ENCODE data around the gene SH3RF3.

Gene SH3RF3

DNA sequence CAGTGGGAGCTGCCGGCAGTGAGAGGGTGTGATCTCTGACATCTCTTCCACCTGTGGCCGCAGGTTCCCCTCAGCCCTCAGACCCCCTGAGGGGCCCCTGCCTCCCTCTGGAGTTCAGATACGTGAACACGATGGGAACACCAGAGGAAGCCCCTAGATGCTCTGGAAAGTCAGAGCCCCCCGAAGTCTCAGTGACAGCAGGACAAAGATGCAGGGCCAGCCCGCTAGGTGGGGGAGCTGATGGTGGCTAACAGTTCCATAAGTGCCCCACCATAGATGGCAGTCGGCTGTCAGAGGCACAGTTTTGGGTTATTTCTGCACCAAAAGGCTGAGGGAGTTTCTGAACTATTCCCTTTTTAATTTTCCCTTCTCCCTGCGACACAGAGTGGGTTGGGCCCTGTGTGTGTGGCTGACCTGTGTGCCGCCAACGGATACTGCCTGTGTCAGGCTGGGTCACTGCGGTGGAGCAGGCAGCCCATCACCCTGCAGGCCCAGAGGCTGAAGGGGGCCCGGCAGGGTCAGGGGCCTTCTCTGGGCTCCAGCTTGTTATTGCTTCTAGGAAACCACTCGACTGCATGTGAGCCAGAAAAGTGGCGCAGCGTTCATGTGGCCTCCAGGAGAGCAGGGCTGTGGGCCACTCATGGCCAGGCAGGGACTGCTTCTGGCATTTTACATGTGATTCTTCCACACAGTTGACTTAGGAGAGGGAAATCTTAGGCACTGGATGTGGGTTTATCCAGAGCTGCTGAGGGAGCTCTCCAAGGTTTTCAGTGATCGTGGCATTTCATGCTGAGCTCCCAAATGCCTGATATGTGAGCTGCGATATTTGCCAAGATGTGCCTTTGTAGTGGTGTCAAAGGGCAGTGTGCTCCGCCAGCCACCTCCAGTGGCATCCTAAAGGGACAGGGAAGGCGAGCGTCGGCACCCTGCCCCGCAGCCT is 225.1 kb downstream of the SH3RF3 start:
- DNase-seq (ENCODE audit: low spot score) = no peak

DNA sequence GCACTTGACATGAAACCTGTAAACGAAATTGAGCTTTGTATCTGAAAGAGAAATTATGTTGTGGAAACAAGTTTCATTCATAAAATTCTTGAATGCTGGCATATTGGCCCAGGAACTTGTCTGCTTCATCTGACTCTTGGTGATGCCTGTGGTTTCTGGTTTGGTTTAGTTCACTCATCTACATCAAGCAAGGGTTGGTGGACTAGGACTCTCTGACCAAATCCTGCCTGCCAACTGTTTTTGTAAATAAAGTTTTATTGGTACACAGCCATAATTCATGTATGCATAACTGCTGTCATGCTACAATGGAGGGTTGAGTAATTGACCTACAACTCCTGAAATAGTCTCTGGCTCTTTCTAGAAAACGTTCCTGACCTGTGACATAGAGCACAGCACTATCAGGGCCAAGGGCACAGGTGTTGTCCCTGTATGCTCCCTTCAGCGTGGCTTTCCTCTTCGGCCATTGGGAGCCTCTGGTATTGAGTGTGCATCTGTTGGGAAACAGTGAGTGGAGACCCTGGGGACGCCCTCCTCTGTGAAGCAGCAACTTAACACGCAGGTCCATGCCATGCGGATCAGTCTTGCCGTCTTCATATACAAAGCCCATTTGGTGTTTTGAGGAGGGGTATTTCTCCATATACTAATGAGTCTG is 226.3 kb downstream of the SH3RF3 start:
- no peak for DNase-seq (ENCODE audit: low spot score)

DNA sequence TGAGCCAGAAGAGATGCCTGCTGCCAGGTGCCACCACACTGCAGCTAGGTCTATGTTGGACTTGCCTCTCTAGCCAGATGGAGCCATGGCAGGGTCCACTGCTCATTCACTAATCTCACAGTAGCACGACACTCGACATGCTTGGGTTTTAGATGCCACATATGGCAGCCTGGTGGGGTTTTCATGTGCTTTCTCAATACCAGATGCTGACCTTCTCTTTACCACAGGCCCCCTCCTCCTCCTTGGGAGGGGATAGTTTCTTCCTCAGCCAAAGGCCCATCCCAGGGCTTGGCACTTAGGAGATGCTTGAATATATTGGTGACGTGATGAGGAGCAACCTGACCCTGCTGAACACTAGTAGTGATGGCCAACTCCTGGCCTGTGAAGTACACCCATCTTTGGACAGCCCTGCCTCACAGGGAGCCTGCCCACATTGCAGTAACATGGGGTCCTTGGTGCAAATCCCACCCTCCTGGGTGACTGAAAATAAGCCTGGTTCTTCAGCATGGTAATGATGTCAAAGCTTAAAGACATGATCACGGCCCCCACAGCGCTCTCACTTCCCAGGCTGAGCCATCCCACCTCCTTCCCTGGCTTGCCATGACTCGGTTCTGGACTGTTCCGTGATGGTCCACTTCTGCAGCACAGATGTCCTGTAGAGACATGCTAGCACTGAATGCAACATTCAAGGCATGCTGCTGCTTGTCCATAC is 227.5 kb downstream of the SH3RF3 start:
- no peak for DNase-seq (ENCODE audit: low spot score)

DNA sequence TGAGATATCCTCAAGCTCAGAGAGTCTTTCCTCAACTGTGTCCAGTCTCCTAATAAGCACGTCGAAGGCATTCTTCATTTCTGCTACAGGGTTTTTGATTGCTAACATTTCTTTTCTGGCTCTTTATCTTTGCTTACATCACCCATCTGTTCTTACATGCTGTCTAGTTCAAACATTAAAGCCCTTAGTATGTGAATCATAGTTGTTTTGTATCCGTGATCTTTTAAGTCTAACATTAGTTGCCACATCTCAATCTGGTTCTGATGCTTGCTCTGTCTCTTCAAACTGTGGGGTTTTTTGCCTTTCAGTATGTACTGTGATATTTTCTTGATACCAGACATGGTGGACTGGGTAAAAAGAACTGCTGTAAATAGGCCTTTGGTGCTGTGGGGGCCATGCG is 235.2 kb downstream of the SH3RF3 start:
- DNase-seq (ENCODE audit: low spot score) = no peak

DNA sequence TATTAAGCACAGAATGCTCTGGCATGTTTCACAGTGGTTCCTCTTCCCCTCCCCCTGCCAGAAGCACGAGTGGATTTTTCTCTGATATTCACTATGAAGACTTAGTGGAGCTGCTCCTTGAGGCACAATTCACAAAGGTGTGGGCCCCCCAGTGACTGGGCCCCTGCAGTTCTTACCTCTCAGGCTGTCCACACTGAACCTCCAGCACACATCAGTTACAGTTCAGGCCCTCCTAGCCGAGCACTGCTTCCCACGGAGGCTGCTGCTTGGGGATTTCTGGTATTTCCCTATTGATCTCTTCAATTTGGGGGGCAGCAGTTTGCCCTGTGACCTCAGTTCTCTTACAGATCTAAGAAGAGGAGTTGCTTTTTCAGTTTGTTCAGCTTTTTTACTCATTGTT is 236.1 kb downstream of the SH3RF3 start:
- DNase-seq (ENCODE audit: low spot score) = no peak

DNA sequence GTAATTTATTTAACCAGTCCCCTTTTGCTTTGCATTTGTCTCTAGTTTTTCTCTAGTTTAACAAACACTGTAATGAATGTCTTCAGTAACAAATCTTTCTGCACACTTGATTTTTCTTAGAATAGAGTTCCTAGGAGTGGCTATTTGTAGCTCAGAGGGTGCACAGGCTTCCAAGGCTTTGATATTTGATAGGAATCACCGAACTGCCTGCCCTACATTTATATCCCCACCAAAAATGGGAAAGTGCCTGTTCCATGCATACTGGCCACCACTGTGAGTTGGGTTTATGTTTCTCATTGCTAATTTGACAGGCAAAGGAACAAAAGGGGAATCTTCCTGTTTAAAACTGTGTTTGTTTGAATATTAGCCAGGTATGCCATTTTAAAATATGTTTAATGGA is 238.7 kb downstream of the SH3RF3 start:
- no peak for DNase-seq (ENCODE audit: low spot score)

DNA sequence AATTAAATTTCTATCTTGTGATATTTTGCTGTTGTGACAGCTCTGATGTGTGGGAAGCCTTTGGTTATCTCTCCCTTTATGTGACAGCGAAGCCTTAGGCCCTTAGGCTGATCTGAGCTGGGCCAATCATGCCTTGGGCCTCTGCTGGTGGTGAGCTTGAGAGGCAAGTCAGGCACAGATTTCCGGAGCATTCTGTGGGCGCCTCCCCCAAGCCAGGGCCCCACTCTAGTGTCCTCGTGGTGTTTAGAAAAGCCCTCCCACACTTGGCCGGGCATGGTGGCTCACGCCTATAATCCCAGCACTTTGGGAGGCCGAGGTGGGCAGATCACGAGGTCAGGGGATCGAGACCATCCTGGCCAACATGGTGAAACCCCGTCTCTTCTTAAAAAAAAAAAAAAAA is 239.8 kb downstream of the SH3RF3 start:
- no peak for DNase-seq (ENCODE audit: low spot score)

DNA sequence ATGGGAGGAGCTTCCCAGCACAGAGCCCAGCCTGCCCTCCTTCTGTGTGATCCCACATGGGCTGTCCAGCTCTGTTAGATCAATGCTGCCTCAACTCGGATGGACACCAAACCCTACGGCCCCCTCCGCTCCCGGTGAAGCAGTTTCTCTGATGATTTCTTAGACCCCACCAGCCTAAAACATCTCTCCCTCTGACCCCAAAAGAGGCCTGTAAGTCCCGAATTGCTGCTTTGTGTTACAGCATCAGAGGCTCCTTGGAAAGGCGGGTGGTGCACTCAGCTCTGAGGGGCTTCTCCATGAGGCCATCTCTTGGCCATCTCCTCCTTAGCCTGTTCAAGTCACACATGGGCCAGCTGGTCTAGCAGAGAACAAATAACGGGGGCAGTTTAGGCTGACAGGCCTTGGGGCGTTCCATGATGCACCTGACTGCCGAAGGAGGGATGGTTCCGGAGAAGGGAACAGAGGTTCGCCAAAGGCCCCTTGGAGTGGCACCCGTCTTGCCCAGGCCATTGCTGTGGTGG is 240.7 kb downstream of the SH3RF3 start:
- no peak for DNase-seq (ENCODE audit: low spot score)

DNA sequence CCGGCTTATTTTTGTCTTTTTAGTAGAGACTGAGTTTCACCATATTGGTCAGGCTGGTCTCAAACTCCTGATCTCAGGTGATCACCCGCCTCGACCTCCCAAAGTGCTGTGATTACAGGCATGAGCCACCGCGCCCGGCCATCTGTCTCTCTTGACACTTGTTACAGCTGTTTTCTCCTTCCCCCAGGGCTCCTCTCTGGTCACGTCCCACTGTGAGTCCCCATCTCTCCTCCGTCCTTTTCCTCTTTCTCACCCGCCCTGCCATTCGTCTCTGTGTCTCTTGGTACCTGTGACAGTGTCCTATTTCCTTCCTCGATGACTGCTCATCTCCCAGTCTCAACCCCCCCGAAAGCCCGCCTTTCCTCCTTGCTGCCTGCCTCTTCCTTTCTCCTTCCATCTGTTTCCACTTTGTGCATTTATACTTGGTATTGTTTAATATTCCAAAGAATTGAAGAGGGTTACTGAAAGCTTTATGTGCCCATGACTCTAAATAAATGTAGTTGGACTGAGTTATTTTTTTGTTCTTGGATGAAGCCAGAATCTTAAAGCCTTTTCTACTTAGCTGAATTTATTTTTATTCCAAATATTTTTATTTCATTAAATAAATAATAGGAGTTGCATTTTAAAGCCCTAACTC is 241.5 kb downstream of the SH3RF3 start:
- no peak for DNase-seq (ENCODE audit: low spot score)

DNA sequence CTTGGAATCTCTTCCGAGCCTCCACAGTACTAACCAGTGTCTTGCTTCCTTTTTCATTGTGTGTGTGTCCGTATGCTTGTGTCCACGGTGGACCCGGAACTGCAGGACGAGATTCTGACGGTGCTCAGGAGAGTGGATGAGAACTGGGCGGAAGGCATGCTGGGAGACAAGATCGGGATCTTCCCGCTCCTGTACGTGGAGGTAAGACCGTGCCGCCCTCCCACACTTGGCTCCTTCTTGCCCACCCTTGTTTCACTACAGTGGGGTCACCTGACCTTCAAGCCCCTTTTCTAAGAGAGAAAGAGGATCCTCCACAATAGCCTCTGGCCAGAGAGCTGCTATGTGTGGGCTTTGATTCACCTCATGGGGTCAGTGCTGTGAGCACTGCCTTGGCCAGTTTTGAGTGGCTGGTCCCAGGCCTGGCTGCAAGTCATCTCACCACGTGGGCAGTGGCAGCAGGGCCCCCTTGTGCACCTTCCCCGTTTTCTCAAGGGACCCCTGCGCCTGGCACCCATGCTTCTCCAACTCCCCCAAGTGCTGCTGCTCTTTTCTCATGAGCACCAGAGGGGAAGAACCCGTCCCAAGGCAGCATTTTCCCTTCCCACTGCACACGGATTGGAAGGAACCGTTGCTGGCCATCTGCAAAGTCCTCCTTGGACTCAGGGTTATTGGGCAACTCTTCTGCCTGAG is 242.6 kb downstream of the SH3RF3 start:
- no peak for DNase-seq (ENCODE audit: low spot score)

DNA sequence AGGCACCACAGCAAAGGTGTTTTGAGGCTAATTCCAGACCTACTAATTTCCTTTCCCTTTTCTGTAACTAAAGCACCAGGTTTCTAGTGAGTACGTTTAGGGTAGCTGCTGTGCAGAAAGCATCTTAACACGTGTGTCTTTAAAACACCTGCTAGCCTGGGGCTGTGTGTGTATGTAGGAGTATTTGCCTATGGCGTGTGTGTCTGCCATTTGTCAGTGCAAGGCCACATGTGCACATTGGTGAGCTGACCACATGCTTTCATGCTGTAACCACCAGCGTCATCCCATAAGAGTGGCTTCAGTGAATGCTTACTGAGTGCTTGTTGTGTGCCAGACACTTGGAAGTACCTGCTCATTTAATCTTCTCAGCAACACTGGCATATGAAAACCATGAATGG is 243.2 kb downstream of the SH3RF3 start:
- no peak for DNase-seq (ENCODE audit: low spot score)

DNA sequence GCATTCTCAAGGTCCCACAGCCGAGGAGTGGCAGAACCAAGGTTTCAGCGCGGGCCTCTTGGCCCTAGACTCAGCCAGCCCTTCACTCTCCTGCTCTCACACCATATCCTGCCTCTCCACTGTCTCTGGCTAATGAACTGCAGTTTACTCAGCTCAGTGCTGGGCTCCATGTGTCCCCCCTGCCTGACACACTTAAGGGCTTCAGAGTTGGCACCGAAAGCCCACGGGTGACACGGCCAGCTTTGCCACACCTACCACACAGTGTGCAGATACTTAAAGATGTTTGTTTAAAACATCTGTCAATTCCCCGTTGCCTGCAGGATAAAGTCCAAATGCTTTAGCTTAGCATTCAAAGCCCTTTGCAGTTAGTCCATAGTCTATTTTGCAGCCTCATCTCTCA is 243.6 kb downstream of the SH3RF3 start:
- DNase-seq (ENCODE audit: low spot score) = no peak

DNA sequence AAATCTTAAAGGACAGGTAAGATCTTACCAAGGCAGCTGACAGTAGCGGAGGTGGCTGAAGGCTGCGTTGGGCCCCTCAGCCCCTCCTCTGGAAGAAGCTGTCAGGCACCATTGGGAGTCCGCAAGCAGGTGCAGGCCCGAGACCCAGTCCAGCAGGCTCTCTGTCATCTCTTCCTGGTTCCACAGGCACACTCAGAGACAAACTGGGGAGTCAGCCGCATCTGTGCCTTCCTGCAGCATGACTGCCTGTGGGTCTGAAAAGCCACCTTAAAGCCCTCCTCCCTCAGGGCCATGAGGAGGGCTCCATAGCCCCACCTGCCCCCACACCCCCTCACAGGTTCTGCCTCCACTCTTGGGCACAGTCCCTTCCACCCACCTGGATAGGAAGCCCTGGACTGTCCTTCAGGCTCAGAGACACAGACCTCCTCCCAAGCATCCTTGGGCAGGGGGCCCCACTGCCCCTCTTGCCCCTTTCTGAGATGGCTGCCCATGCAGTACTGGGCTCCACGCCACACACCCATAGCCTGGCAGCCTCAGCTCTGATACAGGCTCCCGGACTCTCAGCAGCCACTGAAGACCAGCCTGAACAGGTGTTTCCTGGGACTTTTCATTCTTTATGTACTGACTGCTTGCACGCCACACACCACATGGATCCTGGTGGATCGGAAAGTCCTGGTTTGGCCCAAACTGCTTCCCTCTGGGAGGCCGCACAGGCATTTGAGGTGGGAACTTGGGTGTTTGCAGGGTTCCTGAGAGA is 245.0 kb downstream of the SH3RF3 start:
- DNase-seq (ENCODE audit: low spot score) = no peak

DNA sequence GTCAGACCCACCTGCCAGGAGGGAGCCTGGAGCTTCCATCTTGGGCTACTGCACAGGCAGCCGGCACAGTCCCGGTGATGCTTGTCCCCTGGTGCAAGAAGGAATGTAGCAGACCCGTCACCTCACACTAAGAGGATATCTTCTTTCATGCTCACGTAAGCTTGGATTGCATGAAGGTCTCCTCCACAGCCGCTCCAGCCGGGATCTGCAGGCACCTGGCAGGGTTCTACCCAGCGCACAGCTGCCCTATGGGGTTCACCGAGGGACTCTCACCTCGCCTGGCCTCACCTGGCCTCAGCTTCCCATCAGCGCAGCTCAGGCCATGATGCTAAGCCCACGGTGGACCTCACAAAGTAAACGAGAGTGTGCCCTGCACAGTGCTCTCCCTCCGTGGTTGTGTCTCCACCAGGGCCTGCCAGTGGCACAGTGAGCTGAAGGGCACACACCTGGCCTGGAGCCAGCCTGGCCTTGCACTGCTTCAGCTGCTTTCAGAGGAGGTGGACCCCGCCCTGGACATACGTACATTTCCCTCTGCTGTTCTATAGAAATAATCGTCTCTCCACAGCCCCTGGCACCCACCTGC is 245.6 kb downstream of the SH3RF3 start:
- DNase-seq (ENCODE audit: low spot score) = no peak

DNA sequence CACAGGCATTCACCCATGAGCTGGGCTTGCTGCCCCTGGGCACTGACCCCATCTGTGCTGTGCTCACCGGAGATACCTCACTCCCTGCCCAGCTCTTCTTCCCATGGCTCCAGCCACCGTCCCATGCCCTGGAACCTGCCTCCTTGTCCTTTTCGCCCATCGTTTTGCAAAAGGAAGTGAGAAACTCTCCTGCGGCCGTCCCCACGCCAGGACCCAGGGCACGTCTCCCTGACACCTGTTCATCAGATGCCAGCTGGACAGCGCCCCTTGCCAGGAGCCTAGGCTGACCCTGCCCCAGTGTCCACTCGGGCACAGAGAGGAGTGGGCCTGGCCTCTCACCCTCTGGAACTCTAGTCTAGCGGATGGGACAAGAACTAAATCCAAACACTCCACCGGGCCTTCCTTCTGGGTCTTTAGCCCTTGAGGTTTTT is 246.1 kb downstream of the SH3RF3 start:
- no peak for DNase-seq (ENCODE audit: low spot score)

DNA sequence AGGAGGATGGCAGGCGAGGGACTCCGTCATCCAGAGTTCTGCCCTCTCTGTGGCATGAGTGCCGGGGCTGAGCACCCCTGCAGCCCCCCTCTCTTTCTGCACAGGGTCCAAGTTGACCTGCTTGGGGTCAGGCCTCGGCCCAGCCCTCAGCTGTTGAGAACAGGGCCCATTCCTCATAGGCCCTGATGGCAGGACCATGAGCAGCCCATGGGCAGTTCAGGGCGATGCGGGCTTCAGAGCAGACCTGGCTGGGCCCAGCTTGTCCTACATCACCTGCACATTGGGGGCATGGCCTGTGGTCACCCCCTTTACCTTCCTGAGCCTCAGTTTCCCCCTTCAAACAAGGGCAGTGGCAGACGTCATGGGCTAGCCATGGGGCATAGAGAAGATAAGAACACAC is 246.7 kb downstream of the SH3RF3 start:
- no peak for DNase-seq (ENCODE audit: low spot score)

DNA sequence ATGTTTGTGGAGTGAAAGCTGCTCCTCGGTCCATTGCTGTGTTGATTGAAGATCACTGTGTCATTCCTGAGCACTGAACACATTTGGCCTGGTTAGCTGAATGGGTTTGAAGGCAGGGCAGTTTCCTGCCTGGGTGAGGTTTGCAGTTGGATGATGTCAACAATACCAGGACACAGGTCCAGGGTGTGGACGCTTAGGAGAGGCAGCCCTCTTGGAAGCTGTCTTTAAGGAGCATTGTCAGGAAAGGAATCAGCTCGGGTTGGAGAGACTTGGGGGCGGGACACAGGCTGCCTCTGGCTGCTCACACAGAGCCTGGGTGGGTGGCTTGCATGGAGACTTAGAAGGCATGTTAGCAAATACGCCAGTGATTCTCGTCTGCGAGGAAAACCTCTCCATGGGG is 247.1 kb downstream of the SH3RF3 start:
- peak; percentile 41 for DNase-seq (ENCODE audit: low spot score)

DNA sequence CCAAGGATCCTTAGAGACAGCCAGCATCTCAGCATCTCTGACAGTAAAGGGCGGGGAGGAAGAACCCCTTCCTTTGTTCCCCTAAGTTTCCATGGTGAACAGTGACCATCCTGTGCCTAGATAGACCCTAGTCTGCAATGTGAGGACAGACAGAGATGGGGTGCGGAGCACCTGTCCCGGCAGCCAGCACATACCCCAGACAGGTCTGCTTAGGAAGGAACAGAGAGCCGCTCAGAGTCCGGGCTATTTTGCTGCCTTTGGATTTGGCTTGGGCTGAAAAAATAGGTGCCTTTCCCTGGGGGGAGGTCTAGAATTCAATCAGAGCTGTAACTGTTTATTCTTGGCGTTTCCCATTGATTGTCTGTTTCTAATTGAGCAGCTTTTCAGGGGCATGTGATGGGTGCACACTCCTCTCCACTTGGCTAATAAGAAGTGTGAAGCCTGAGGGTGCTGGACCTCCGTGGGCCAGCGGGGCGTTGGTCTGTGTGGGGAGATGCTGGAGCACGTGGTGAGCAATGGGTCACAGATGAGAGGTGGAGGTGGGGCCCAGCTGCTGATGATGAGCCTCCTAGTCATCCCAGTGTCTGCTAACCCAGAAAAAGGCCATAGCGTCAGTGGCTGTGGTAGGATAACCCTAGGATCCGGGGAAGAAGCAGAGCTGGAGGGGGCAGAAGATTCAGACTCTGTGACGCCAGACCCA is 247.9 kb downstream of the SH3RF3 start:
- DNase-seq (ENCODE audit: low spot score) = peak; percentile 35

DNA sequence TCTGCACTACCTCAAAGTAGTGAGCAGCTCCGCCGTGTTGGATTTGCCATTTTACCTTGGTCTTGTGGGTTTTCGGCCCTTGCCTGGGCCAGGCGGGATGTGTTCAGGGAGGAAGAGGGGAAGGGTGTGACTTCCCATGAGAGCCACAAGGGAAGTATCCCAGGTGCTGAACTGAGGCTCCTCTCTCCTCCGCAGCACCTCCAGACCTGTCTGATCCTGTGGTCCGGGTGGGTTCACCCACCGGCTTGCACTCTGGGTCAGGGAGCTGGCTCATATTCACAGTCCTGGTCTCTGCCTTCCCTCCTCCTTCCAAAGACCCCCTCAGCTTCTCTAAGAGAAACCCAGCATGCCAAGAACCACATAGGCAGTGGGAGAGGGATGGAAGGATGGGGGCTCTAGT is 249.0 kb downstream of the SH3RF3 start:
- no peak for DNase-seq (ENCODE audit: low spot score)

DNA sequence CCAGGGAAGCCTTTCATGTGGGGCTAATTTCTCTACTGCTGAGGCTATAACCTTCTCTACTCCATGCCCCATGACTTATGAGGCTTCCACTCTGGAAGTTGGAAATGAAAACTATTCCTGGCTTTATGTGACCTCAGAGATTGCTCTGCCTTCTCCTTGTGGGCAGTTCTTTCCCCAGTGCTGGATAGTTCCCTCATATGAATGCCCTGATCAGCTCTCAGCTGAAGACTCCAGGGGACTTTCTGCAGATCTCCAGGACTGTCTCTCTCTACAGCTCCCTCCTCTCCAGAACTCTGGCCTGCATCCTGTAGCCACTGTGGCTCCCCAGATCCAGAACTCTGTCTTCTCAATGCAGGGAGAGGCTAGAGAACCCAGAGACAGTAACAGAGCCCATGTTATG is 249.7 kb downstream of the SH3RF3 start:
- no peak for DNase-seq (ENCODE audit: low spot score)

All from AG08395 (cell line).